Activated CD8-positive, alpha-beta memory T cell treated with anti-CD3 and anti-CD28 coated beads, Interleukin-2, amount 50 U/mL, for 1 hour (primary cell): ENCODE measurements around the gene ACAP3.
A peak's percentile ranks its signal among the peaks of the same experiment; 100 is the strongest.

Experiments used
- DNase-seq: peaks from one replicate; pipeline ENCODE4 v3.0.0-alpha.2; 2020; ENCODE audit errors: extremely low read depth

ACAP3 gene

DNA sequence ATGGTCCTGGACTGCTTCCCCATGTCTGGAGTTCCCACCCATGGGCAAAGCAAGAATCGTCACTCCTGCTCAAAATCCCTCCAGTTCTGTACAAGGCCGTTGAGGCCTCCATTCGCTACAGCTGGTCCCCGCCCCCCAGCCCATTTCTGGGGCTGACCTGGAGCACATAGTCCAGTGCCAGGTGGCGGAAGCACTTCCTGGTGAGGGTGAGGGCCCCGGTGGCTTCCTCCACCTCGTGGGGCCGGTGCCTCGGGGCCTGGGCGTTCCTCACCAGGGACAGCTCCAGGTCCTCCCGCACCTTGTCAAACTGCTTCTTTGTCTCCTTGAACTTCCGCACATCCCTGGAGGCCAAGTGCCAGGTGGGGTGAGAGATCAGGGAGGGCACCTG lies 7.4 kb downstream of the ACAP3 start:
- DNase-seq = no peak

DNA sequence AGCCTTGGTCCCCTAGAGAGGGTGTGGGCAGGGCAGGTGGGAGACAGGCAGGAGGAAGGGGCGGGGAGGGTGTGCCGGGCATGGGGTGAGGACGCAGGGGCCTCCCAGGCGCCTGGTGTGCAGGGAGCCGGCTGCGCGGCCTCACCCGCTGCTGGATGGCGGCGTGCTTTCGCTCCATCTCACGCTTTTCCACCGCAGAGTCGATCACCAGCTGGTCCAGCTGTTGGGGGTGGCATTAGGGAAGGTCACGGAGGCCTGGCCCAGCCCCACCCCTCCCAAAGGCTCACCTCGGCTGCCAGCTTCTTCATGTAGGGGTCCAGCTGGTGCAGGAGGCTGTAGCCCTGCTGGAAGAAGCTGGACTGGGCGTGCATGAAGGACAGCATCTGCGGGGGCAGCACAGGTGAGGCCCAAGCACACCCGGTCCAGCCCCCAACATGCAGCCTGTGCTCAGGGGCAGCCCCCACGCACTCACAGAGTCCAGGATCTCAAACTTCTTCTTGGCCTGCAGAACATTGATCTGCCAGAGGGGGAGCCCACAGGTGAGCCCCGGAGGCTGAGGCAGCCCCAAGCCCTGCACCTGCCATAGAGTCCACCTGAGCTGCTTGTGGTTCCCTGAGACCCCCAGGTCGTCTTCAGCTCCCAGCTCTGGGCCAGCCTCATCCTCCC lies 7.9 kb downstream of the ACAP3 start:
- no peak for DNase-seq

DNA sequence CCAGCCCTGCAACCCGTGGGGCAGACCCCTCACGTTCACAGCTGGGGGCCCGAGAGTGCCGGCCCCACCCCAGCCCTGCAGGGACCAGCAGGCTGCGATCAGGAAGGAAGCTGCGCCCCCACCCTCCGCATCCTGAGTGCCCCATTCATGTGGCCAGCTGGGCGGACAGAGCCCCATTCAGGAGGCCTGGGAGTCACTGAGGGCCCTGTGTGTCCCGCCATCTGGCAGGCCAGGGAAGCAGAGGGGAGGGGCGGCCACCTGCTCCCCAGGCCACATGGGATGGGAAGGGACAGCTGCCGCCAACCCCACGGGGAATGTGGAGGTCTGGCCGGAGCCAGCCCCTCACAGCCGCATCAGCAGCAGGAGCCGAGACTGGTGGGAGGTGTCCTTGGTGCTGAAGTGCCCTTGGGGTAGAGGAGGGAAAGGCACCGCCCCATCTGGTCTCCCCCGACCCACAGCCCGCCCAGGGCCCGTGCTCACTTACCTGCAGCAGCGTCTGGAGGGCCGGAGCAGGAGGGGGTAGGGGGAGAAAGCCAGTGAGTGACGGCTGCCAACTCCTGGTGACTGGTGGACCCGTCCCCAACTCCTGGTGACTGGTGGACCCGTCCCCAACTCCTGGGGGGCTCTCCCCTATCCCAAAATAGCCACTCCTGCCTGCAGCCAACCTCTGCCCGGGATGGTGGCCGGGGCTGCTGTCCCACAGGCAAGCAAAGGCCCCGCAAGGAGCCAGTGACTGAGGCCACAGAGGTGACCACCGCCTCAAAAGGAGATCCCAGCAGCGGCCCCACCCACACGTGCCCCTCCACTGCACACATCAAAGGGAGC lies 8.7 kb downstream of the ACAP3 start:
- DNase-seq = no peak

DNA sequence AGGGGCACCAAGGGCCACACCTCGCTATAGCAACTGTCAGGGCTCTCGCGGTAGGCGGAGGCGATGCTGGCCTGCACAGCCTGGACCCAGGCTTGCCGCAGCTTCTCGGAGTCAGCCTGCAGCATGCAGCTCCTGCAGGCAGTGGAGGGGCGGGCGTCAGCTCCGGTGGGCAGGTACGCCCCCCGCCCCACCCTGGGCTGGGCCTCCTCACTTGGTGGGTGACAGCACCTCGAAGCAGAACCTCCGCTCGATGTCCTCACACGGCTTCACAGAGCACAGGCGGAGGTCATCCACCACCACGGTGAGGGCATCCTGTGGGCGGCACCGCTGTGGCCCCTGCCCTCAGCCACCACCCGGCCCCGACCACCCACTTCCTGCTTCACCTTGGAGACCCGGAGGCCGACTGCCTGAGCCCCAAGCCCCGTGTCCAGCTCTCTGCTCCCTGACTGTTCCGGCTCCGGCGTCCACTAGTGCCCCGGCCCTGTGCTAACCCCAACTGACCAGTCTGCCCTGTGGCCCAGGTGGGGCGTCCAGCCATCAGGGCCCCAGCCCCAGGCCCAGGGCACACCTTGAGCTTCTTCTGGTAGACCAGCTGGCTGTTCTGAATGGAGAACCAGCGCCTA lies 9.8 kb downstream of the ACAP3 start:
- no peak for DNase-seq

DNA sequence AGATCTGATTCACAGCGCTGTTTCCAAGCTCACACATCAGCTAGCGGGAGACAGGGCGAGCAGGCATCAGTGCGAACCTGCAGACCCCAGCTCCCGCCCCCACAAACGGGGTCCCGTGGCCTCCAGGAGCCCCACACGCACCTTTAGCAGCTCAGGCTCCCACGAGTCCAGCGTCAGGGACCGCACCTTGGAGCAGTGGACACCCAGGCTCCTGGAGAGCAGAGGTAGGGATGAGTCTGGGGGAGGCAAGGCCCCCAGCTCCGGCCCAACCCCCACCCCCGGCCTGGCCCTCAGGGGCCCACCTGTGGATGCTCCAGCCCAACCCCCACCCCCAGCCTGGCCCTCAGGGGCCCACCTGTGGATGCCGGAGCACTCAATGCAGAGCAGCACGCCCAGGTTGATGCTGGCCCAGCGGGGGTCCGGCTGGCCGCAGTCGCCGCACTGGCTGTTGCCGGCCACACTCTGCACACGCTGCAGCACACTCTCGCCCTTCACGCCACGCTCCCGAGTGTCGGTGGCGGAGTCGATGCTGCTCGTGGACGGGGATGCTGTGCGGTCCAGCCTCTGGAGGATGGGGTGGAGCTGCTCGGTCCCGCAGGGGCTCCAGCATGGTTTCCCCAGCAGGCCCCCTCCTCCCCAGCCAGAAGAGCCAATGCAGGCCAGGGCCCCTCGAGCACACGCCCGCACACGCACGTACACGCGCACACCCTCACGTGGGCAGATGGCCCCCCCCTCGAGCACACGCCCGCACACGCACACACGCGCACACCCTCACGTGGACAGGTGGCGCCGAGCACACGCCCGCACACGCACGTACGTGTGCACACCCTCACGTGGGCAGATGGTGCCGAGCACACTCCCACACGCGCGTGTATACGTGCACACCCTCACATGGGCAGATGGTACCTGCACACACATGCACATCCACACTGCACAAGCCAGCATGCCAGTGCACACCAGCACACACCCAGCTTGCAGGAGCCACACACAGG lies 11.4 kb downstream of the ACAP3 start:
- DNase-seq = no peak

DNA sequence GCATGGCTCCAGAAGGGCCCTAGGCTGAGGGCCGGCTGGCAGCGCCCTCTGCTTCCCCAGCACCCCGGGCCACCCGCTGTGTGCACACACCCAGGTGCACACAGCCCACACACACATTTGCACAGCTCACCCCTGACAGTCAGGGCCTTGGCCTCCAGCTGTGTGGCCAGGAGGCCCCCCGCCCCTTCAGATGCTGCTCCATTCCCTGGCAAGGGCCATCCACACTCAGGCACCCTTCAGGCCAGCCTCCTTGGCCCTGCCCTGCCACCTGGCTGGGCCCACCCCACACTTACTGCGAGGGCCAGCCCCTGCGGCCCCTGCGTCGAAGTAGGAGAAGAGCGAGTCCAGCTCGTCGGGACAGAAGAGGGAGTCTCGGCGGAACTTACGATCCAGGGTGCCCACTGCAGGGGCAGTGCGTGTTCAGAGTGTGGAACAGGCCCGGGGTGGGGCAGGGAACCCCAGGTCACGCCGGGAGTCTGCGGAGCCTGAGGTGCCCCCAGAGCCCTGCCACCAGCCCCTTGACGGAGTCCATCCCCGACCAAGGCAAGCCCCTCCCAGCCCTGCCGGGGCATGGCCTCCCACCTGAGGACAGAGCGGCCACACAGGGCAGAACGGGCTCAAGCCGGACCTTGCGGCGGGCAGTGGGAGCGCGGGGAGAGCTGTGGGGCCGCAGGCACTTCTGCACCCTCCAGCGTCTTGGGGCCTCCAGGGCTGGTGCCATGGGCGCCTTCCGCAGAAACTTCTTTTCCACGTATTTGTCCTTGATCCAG lies 12.4 kb downstream of the ACAP3 start:
- no peak for DNase-seq

DNA sequence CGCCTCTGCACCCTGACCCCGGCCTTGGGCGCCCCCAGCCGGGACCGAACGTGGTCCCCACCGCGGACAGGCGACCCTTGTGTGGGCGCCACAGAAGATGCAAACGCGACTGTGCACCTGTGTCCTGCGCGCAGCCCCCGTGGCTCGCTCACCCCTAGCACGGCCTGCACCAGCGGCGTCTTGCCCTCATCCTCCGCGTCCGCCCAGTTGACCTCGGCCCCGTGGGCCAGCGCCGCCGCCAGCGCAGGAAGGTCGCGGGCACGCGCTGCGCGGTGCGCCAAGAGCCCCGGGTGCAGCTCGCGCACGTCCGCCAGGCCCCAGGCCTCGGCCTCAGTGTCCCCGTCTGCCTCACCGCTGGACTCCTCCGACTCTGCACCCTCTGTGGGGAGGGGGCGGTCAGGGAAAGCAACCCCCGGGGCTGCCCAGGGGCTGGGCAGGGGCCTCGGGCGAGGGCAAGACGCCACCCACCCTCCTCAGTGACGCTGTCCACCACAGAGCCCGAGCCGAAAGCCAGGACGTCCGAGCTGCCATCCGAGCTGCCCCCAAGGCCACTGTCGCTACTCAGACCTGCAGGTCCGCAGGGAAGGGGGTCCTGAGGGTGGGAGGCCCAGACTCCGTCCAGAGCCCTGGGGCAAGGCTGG lies 13.4 kb downstream of the ACAP3 start:
- DNase-seq = no peak

DNA sequence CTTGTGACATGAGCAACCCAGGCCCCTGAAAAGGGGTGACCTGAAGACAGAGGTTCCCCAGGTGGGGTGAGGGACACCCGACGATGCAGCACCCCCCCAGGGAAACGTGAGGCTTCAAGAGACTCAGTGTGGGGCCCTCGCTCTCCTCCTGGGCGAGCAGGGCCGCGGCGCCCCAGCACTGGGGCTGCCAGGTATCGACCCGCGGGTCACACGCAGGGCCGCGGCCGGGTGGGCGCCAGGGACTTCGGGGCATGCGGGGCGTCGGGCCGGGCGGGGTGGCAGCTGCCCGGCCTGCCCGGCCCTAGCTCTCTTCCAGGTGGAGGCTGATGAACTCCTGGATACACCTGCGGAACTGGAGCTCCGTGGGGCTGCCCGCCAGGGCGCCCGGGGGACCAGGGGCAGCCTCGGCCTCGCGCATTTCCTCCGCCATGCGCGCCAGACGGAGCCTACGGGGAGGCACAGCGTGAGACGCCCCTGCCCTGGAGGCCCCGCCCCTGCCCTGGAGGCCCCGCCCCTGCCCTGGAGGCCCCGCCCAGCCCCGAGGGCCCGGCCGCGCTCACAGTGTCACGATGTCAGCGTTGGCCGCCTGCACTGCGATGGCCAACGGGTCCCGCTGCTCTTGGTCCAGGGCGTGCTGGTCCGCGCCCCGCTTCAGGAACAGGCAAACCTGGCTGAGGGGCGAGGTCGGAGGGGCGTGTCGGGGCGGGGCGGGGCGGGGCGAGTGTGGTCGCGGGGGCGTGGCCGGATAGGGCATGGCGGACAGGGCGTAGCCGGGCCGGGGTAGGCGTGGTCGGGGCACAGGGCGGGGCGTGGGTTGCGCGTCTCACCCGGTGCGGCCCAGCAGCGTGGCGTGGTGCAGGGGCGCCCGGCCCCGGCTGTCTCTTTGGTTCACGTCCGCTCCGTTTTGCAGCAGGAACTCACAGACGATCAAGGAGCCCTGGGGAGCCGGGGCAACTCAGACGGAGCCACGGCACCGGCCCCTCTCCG lies 14.2 kb downstream of the ACAP3 start:
- no peak for DNase-seq

DNA sequence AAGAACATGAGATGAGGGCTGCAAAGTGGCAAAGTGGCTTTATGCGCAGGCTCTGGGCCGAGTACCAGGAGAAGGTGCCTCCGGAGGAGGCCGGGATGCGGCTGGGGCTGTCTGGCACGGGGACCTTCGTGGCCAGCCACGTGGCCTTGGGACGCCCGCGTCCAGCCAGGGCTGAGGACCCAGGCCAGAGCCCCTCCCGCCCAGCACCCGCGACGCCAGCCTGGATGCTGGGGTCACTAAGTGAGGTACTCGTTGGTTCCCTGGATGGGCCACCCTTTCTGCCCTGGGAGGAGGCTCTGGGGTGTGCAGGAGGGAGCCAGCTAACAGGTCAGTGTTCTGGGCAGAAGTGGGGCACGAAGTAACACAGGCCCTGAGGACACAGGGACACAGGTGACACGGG lies 14.9 kb downstream of the ACAP3 start:
- DNase-seq = no peak

DNA sequence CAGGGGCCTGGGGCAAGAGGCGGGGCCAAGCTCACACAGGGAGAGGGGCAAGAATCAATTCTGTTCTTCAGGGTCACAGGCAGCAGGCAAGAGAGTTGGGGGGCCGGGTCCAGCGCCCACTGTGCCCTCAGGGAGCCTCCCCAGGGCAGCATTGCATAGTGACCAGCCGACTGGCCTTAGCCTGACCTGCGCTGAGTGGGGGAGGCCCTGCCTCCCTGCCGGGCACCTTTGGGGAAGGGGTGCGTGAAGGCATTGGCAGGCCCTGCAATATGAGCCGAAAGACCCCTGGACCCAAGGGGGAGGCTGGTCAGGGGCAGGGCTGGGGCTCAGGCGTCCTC lies 15.3 kb downstream of the ACAP3 start:
- DNase-seq = no peak

DNA sequence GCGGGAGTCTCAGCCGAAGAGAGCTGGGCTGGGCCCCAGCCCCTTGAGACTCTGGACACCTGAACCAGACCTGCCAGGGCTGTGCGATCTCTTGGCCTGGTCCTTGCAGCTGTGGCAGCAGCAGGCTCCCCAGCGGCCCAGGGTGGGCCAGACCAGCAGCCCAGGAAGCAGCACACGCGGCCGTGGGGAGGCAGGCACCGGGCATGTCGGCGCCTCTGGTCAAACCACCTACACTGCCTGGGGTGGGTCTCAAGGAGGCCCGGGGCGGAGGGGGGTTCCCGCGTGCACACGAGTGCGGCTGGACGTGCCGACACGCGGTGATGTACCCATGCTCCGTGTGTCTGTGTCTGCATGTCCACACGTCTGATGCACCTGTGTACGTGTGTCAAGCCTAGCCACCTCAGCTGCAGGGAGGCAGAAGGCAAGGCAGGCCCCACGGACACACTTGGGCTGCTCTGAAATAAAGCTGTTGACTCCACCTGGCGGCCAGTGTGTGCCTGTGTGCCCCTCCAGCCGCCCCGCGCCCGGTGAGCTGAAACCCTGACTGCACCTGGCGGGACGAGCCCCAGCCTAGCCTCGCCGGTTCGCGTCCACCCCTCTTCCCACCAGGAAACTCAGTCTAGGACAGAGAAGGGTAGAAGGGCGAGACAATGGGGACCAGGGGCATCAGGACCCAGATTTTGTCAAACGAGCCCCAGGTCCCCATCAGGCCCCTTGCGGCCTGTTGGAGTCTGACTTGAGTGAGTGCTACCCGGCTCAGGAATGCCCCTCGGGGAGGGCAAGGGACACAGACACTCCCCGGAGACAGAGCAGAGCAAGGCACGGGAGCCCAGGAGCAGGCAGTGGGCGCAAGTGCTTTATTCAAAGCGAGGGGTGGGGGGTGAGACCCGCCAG lies 15.9 kb downstream of the ACAP3 start:
- DNase-seq = peak; percentile 36

DNA sequence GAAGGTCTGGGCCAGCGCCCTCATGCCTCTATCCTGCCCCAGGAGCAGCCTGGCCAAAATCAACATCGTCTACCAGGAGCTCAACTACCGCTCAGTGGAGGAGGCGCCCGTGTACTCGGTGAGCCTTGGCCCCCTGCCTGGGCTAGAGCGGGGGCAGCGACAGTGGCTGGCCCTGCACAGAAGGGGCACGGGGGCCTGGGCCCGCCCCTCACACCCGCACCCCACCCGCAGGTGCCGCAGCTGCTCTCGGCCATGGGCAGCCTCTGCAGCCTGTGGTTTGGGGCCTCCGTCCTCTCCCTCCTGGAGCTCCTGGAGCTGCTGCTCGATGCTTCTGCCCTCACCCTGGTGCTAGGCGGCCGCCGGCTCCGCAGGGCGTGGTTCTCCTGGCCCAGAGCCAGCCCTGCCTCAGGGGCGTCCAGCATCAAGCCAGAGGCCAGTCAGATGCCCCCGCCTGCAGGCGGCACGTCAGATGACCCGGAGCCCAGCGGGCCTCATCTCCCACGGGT lies 16.7 kb downstream of the ACAP3 start:
- no peak for DNase-seq

DNA sequence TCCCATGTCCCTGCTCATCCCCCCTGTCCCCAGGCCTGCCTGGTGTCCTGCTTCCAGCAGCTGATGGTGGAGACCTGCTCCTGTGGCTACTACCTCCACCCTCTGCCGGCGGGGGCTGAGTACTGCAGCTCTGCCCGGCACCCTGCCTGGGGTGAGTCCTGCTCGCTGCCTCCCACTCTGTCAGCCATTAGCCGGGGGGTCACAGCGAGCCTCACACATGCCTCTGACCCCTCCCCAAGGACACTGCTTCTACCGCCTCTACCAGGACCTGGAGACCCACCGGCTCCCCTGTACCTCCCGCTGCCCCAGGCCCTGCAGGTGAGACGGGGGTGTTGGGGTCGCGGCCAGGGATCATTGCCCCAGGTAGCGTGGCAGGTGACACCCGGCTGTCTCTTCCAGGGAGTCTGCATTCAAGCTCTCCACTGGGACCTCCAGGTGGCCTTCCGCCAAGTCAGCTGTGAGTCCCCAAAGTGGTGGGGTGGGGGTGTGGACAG lies 17.4 kb downstream of the ACAP3 start:
- DNase-seq = no peak

DNA sequence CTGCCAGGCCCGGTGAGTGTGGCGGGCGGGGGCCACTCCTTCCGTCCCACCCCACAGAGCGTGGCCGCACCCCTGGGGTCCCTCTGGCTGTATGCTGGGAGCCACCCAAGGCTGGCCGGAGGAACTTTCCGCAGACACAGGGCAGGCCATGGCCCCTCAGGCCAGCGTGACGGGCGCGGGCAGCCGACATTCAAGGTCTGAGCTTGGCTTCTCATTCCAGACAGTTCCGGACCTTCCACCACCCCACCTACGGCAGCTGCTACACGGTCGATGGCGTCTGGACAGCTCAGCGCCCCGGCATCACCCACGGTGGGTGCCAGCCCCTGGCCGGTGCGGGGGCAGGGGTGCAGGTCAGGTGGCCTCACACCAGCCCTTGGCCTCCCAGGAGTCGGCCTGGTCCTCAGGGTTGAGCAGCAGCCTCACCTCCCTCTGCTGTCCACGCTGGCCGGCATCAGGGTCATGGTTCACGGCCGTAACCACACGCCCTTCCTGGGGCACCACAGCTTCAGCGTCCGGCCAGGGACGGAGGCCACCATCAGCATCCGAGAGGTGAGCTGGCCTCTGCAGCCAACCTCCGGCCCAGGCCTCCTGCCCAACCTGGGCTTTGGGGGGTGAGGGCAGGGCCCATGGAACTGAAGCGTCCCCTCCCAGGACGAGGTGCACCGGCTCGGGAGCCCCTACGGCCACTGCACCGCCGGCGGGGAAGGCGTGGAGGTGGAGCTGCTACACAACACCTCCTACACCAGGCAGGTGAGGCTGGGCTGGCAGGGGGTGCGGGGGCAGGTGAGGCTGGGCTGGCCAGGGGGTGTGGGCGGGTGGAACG lies 20.2 kb downstream of the ACAP3 start:
- DNase-seq = no peak

DNA sequence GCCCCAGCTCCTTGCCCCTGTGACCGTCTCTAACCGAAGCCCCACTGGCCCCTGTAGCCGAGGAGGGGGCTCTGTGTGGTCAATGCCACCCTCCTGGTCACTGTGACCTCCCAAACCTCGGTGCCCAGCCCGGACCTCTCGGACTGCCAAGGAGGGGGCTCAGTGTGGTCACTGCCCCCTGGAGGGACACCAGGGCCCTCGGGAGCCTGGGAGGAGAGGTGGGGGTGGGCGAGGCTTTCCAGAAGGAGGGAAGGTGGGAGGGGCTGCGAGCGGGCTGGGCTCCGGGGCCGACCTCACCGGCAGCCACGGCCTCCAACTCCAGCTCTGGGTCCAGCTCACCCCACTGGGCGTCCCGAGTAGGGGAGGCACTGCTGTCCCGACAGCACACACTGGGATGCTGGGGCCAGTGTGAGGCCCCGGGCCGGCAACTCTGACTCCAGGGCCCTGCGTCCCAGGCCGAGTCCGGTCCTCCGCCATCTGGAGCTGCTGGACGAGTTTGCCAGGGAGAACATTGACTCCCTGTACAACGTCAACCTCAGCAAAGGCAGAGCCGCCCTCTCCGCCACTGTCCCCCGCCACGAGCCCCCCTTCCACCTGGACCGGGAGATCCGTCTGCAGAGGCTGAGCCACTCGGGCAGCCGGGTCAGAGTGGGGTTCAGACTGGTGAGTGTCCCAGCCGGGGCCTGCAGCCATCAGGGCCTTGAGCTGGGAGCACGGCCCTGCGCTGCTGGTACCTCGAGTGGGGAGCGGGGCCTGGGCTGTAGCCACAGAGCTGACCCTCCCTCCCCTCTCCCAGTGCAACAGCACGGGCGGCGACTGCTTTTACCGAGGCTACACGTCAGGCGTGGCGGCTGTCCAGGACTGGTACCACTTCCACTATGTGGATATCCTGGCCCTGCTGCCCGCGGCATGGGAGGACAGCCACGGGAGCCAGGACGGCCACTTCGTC lies 21.1 kb downstream of the ACAP3 start:
- DNase-seq = no peak
